Activated CD8-positive, alpha-beta memory T cell treated with anti-CD3 and anti-CD28 coated beads for 1 hour (primary cell): ENCODE results near the gene REEP6.
A peak's percentile ranks its signal among the peaks of the same experiment; 100 is the strongest.

ENCODE experiments used
- DNase-seq, 2 donors: peaks; one replicate each; pipeline ENCODE4 v3.0.0-alpha.2; 2020; ENCODE audit warnings: low read depth in 1 of 2; ENCODE audit errors: extremely low read depth in 1 of 2

REEP6 gene

GRCh38 chr19:1491114-1491848, at the start of gene REEP6:
REEP6 (plus strand) TSS chr19:1491181; CDS start chr19:1491270, 89 bp downstream.
- DNase-seq, result no peak

GRCh38 chr19:1441677-1442438, 49.1 kb upstream of the REEP6 start:
- DNase-seq, result no peak

- DNase-seq, result peak; percentile 34 to 57
Measured at GRCh38 chr19:1445185-1445931, 45.6 kb upstream of the REEP6 start.

- DNase-seq, result no peak
Measured at GRCh38 chr19:1445932-1446712, 44.9 kb upstream of the REEP6 start.

GRCh38 chr19:1446713-1447481, 44.1 kb upstream of the REEP6 start:
- no peak for DNase-seq

GRCh38 chr19:1447504-1447903, 43.5 kb upstream of the REEP6 start:
- DNase-seq, result no peak

GRCh38 chr19:1447944-1448343, 43.0 kb upstream of the REEP6 start:
- no peak for DNase-seq

- no peak for DNase-seq
Measured at GRCh38 chr19:1449467-1450442, 41.2 kb upstream of the REEP6 start, which contains the start of gene APC2. APC2 (plus strand) TSS chr19:1450121; CDS start chr19:1453002, 2,881 bp downstream.

- DNase-seq, result no peak
Measured at GRCh38 chr19:1450735-1451731, 39.9 kb upstream of the REEP6 start.

GRCh38 chr19:1451916-1452801, 38.8 kb upstream of the REEP6 start:
- no peak for DNase-seq

- DNase-seq, result no peak
Measured at GRCh38 chr19:1452802-1453524, 38.0 kb upstream of the REEP6 start.

GRCh38 chr19:1453525-1454364, 37.2 kb upstream of the REEP6 start:
- DNase-seq, result no peak

GRCh38 chr19:1455002-1455335, 36.0 kb upstream of the REEP6 start:
- DNase-seq, result no peak

- DNase-seq, result no peak
Measured at GRCh38 chr19:1455336-1456120, 35.5 kb upstream of the REEP6 start.
